Endothelial cell of umbilical vein (primary cell): ENCODE results near the gene MLANA. TPM values are rescaled to one million over a fixed set of nuclear protein-coding genes. Genes with fewer than 3 reads are reported as not detected.

Source experiments
- BruUV-seq: library from RNA; stranded (reverse); fragments of 400-500 nt; replicated peaks from 2 replicates; lab custom pipeline; 2021; lab: Mats Ljungman, UMichigan
- CTCF ChIA-PET: fragments of 300-600, 350-600 bp; sonication (Branson Sonifier 250); formaldehyde crosslinking; loops from one replicate; lab custom pipeline; 2021; ENCODE audit warnings: antibody characterized with exemption, inconsistent platforms; lab: Charles Lee
- POLR2A ChIA-PET: fragments of 300-600, 350-600 bp; sonication (Branson Sonifier 250); formaldehyde crosslinking; loops from one replicate; lab custom pipeline; 2021; ENCODE audit warnings: antibody characterized with exemption, inconsistent platforms; lab: Charles Lee
- DNase-seq: peaks from one replicate; pipeline ENCODE4 v3.0.0-alpha.2; 2011; ENCODE audit warnings: low read depth, low spot score
- FAIRE-seq: peaks from 2 replicates; lab custom pipeline; 2011; peaks lifted over from hg19 to GRCh38; lab: Jason Lieb, UNC
- H2AFZ ChIP-seq: 2 replicates; pipeline ENCODE4 v1.6.0; 2012; ENCODE audit warnings: low read depth, low read length, control low read depth, inconsistent platforms
- H3K27ac ChIP-seq: 2 replicates; pipeline ENCODE4 v1.5.1; 2011; ENCODE audit warnings: low read depth, mild to moderate bottlenecking, control low read depth, low read length, moderate library complexity; ENCODE audit not compliant: insufficient read depth
- H3K27me3 ChIP-seq, 2 experiments: 2 replicates each; pipeline versions ENCODE4 v1.6.0 to v1.6.1; 2011; ENCODE audit warnings: low read length in 2 of 2, mixed read lengths in 1 of 2; ENCODE audit not compliant: control insufficient read depth in 2 of 2, insufficient read depth in 2 of 2
- H3K36me3 ChIP-seq, 2 experiments: 2 replicates in 1 of 2; 3 replicates in 1 of 2; pipeline ENCODE4 v1.5.1; 2011; ENCODE audit warnings: low read length in 2 of 2, mild to moderate bottlenecking in 1 of 2, moderate library complexity in 1 of 2; ENCODE audit not compliant: control insufficient read depth in 2 of 2, insufficient read depth in 2 of 2; ENCODE audit errors: extremely low read depth in 1 of 2
- H3K4me1 ChIP-seq: 3 replicates; pipeline ENCODE4 v1.5.1; 2011; ENCODE audit warnings: mild to moderate bottlenecking, low read length; ENCODE audit not compliant: control insufficient read depth, insufficient read depth; ENCODE audit errors: extremely low read depth
- H3K4me2 ChIP-seq: 2 replicates; pipeline ENCODE4 v1.6.1; 2011; ENCODE audit warnings: low read length, control low read depth, mixed read lengths; ENCODE audit not compliant: insufficient read depth
- H3K4me3 ChIP-seq, 3 experiments: fragments of 200-600 bp in 1 of 3; sonication (generic), shearing (Covaris generic) in 1 of 3; replicated peaks in 1 of 3; 2 replicates each; pipeline ENCODE4 v1.5.1; 2011 to 2016; ENCODE audit warnings: control low read depth in 3 of 3, low read length in 3 of 3, mild to moderate bottlenecking in 2 of 3, inconsistent platforms in 1 of 3, low read depth in 1 of 3, moderate library complexity in 1 of 3; ENCODE audit not compliant: insufficient read depth in 1 of 3
- H3K79me2 ChIP-seq: 2 replicates; pipeline ENCODE4 v1.6.0; 2012; ENCODE audit warnings: low read length, inconsistent platforms; ENCODE audit not compliant: control insufficient read depth, insufficient read depth
- H3K9ac ChIP-seq: replicated peaks from 2 replicates; pipeline ENCODE3; 2011; ENCODE audit warnings: low read length, control low read depth; ENCODE audit not compliant: insufficient read depth; ENCODE audit errors: extremely low read depth
- H3K9me1 ChIP-seq: replicated peaks from 3 replicates; pipeline ENCODE4 v1.6.0; 2011; ENCODE audit warnings: mild to moderate bottlenecking, low read length; ENCODE audit not compliant: control insufficient read depth, insufficient read depth; ENCODE audit errors: extremely low read depth
- H3K9me3 ChIP-seq: replicated peaks from 2 replicates; pipeline ENCODE4 v1.5.1; 2012; ENCODE audit warnings: low read length, inconsistent platforms; ENCODE audit not compliant: control insufficient read depth, insufficient read depth
- H4K20me1 ChIP-seq: replicated peaks from 2 replicates; pipeline ENCODE3; 2011; ENCODE audit warnings: mild to moderate bottlenecking, low read length; ENCODE audit not compliant: control insufficient read depth, insufficient read depth; ENCODE audit errors: extremely low read depth
- CTCF ChIP-seq, 2 donors: IDR thresholded peaks; 1 replicate in 1 of 2; 2 replicates in 1 of 2; pipeline ENCODE4 v1.5.1; 2011; ENCODE audit warnings: low read length in 2 of 2, mild to moderate bottlenecking in 2 of 2, moderate library complexity in 2 of 2, control low read depth in 1 of 2, inconsistent platforms in 1 of 2, low read depth in 1 of 2; ENCODE audit not compliant: insufficient read depth in 1 of 2; ENCODE audit errors: extremely low read depth in 1 of 2
- EZH2 ChIP-seq: IDR thresholded peaks from 2 replicates; pipeline ENCODE4 v1.6.1; 2012; ENCODE audit warnings: borderline replicate concordance, low read depth, mild to moderate bottlenecking, moderate library complexity, low read length, inconsistent platforms; ENCODE audit not compliant: severe bottlenecking
- FOS ChIP-seq: IDR thresholded peaks from 2 replicates; pipeline ENCODE4 v1.6.1; 2011; ENCODE audit warnings: mild to moderate bottlenecking, low read length, moderate library complexity, borderline replicate concordance; ENCODE audit not compliant: insufficient read depth
- GATA2 ChIP-seq: IDR thresholded peaks from 2 replicates; pipeline ENCODE4 v1.7.0; 2011; ENCODE audit warnings: low read depth, mild to moderate bottlenecking, moderate library complexity, mixed read lengths, low read length; ENCODE audit not compliant: insufficient read length, insufficient read depth
- JUN ChIP-seq: IDR thresholded peaks from 2 replicates; pipeline ENCODE4 v1.6.1; 2011; ENCODE audit warnings: borderline replicate concordance, low read depth; ENCODE audit not compliant: insufficient read length, insufficient read depth
- MAX ChIP-seq: IDR thresholded peaks from 2 replicates; pipeline ENCODE4 v1.6.1; 2011; ENCODE audit not compliant: insufficient read depth, insufficient read length
- MYC ChIP-seq: IDR thresholded peaks from one replicate; pipeline ENCODE4 v1.6.1; 2011; ENCODE audit warnings: mild to moderate bottlenecking, low read depth, low read length
- POLR2A ChIP-seq: IDR thresholded peaks from 2 replicates; pipeline ENCODE4 v1.6.1; 2012; ENCODE audit warnings: low read depth, mild to moderate bottlenecking, control low read depth, low read length
- POLR2AphosphoS5 ChIP-seq: IDR thresholded peaks from 2 replicates; pipeline ENCODE4 v1.6.1; 2012; ENCODE audit warnings: low read depth, mild to moderate bottlenecking, control low read depth, low read length, moderate library complexity; ENCODE audit not compliant: insufficient read depth
- dilution Hi-C: fragments of 300-500 bp; cut with MboI; formaldehyde crosslinking; loops from one replicate; pipeline ENCODE4 v1.15.0; 2019; ENCODE audit warnings: low sequenced_read_pairs; ENCODE audit not compliant: extremely low pct_ligation_motif_present
- intact Hi-C: fragments of 100-400 bp; cut with micrococcal nuclease; formaldehyde crosslinking; loops from one replicate; pipeline ENCODE4 v1.10.0; 2022
- polyA plus RNA-seq, 4 experiments: library from polyadenylated mRNA; depleted of rRNA in 3 of 4; stranded (reverse) in 3 of 4; unstranded in 1 of 4; fragments of >200 nt; gene quantifications; 2 replicates each; pipeline versions ENCODE4 v1.2.1 to v1.2.3, GENCODE V29; 2011 to 2012; ENCODE audit warnings: missing spikeins in 1 of 4
- total RNA-seq: library from RNA; stranded (reverse); gene quantifications from 2 replicates; pipeline ENCODE4 v1.2.3, GENCODE V29; 2021

MLANA gene
- total and polyA plus RNA-seq, 2 donors (not counting 3 experiments of a cell fraction or from before 2014, with no cell fraction given), result not detected

- Histone ChIP-seq H3K4me1 (no peaks in the 10 kb centered on the region), H3K4me3 (no peak overlapping the region), H3K27me3 (no peaks in the 10 kb centered on the region), H3K9me1 (no peaks in the 10 kb centered on the region), H2AFZ (no peak overlapping the region), H3K4me2 (no peak overlapping the region), H3K9ac (no peak overlapping the region), H3K27ac (no peak overlapping the region), H3K79me2 (no peaks in the 10 kb centered on the region), H4K20me1 (no peaks in the 10 kb centered on the region), H3K9me3 (no peaks in the 10 kb centered on the region), H3K36me3 (peaks cover 7 to 13% of the 10 kb centered on the region in 2 experiments)
- CTCF ChIA-PET, result interaction anchor here (0.7 to 0.8 kb wide), 2 partner anchors 105 to 136 kb away, joined by 3 read pairs; no protein-coding TSS in a partner anchor
- TF ChIP-seq FOS (no peak), EZH2 (no peak), MYC (no peak), POLR2AphosphoS5 (no peak), POLR2A (no peak), JUN (no peak), MAX (no peak), CTCF (IDR thresholded peaks at IDR 0.05; ENCODE audit: extremely low read depth in 1 of 2, insufficient read depth in 1 of 2, low read depth in 1 of 2, low read length in 2 of 2) (no peak), GATA2 (no peak)
- dilution Hi-C loops (no loop called here), intact Hi-C loops (no loop called here)
- DNase-seq (no peak), FAIRE-seq (no peak)
- BruUV-seq, result no TSS peak
- POLR2A ChIA-PET, result interaction anchor here (0.6 kb wide), 1 partner anchor 118 kb away, joined by 3 read pairs; no protein-coding TSS in a partner anchor
Observed at GRCh38 chr9:5918460-5918859, 27.8 kb downstream of the MLANA start.
